Measurements from ENCODE around the gene UBC. TPM values are rescaled to one million over a fixed set of nuclear protein-coding genes. Genes with fewer than 3 reads are reported as not detected.
A peak's percentile ranks its signal among the peaks of the same experiment; 100 is the strongest.

Gene UBC
- total and polyA plus RNA-seq, 9 of the 15 experiments (the other 6 are each of a cell fraction or from before 2014, with no cell fraction given) = 533 to 1,153 (median 813) TPM

GRCh38 chr12:124940143-124940392 lies 25.6 kb upstream of the UBC start (continued):
- no peak for TF ChIP-seq KDM1A (IDR thresholded peaks at IDR 0.05)
- no peak for TF ChIP-seq ZNF134 (CRISPR knock-in tag; conservative IDR thresholded peaks at IDR 0.05)
- TF ChIP-seq, protein P1, sequence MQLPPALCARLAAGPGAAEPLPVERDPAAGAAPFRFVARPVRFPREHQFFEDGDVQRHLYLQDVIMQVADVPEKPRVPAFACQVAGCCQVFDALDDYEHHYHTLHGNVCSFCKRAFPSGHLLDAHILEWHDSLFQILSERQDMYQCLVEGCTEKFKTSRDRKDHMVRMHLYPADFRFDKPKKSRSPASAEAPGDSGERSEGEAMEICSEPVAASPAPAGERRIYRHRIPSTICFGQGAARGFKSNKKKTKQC (CRISPR knock-in tag; IDR thresholded peaks at IDR 0.05) = no peak
- TF ChIP-seq GABPB1 (CRISPR knock-in tag; IDR thresholded peaks at IDR 0.05) = no peak
- no peak for TF ChIP-seq ZBTB2 (IDR thresholded peaks at IDR 0.05)
- TF ChIP-seq PTBP1 (IDR thresholded peaks at IDR 0.05; ENCODE audit: low read depth, low read length) = no peak
- TF ChIP-seq ATF7 (IDR thresholded peaks at IDR 0.05) = no peak
- TF ChIP-seq RAD21 (CRISPR knock-in tag; conservative IDR thresholded peaks at IDR 0.05 in 1 of 2, IDR thresholded peaks at IDR 0.05 in 1 of 2) = no peak
- no peak for TF ChIP-seq FOXJ2 (tag; IDR thresholded peaks at IDR 0.05)
- TF ChIP-seq, protein P2, sequence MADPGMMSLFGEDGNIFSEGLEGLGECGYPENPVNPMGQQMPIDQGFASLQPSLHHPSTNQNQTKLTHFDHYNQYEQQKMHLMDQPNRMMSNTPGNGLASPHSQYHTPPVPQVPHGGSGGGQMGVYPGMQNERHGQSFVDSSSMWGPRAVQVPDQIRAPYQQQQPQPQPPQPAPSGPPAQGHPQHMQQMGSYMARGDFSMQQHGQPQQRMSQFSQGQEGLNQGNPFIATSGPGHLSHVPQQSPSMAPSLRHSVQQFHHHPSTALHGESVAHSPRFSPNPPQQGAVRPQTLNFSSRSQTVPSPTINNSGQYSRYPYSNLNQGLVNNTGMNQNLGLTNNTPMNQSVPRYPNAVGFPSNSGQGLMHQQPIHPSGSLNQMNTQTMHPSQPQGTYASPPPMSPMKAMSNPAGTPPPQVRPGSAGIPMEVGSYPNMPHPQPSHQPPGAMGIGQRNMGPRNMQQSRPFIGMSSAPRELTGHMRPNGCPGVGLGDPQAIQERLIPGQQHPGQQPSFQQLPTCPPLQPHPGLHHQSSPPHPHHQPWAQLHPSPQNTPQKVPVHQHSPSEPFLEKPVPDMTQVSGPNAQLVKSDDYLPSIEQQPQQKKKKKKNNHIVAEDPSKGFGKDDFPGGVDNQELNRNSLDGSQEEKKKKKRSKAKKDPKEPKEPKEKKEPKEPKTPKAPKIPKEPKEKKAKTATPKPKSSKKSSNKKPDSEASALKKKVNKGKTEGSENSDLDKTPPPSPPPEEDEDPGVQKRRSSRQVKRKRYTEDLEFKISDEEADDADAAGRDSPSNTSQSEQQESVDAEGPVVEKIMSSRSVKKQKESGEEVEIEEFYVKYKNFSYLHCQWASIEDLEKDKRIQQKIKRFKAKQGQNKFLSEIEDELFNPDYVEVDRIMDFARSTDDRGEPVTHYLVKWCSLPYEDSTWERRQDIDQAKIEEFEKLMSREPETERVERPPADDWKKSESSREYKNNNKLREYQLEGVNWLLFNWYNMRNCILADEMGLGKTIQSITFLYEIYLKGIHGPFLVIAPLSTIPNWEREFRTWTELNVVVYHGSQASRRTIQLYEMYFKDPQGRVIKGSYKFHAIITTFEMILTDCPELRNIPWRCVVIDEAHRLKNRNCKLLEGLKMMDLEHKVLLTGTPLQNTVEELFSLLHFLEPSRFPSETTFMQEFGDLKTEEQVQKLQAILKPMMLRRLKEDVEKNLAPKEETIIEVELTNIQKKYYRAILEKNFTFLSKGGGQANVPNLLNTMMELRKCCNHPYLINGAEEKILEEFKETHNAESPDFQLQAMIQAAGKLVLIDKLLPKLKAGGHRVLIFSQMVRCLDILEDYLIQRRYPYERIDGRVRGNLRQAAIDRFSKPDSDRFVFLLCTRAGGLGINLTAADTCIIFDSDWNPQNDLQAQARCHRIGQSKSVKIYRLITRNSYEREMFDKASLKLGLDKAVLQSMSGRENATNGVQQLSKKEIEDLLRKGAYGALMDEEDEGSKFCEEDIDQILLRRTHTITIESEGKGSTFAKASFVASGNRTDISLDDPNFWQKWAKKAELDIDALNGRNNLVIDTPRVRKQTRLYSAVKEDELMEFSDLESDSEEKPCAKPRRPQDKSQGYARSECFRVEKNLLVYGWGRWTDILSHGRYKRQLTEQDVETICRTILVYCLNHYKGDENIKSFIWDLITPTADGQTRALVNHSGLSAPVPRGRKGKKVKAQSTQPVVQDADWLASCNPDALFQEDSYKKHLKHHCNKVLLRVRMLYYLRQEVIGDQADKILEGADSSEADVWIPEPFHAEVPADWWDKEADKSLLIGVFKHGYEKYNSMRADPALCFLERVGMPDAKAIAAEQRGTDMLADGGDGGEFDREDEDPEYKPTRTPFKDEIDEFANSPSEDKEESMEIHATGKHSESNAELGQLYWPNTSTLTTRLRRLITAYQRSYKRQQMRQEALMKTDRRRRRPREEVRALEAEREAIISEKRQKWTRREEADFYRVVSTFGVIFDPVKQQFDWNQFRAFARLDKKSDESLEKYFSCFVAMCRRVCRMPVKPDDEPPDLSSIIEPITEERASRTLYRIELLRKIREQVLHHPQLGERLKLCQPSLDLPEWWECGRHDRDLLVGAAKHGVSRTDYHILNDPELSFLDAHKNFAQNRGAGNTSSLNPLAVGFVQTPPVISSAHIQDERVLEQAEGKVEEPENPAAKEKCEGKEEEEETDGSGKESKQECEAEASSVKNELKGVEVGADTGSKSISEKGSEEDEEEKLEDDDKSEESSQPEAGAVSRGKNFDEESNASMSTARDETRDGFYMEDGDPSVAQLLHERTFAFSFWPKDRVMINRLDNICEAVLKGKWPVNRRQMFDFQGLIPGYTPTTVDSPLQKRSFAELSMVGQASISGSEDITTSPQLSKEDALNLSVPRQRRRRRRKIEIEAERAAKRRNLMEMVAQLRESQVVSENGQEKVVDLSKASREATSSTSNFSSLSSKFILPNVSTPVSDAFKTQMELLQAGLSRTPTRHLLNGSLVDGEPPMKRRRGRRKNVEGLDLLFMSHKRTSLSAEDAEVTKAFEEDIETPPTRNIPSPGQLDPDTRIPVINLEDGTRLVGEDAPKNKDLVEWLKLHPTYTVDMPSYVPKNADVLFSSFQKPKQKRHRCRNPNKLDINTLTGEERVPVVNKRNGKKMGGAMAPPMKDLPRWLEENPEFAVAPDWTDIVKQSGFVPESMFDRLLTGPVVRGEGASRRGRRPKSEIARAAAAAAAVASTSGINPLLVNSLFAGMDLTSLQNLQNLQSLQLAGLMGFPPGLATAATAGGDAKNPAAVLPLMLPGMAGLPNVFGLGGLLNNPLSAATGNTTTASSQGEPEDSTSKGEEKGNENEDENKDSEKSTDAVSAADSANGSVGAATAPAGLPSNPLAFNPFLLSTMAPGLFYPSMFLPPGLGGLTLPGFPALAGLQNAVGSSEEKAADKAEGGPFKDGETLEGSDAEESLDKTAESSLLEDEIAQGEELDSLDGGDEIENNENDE (IDR thresholded peaks at IDR 0.05; ENCODE audit: low read depth, low read length) = no peak
- TF ChIP-seq SETDB1 (IDR thresholded peaks at IDR 0.05; ENCODE audit: low read length) = no peak
- no peak for TF ChIP-seq SAFB (IDR thresholded peaks at IDR 0.05; ENCODE audit: borderline replicate concordance, low read depth, low read length)
- peak in 1 of 2 experiments; percentile 3; a peak in 1 of 4 replicates for TF ChIP-seq MNT (conservative IDR thresholded peaks at IDR 0.05)
- TF ChIP-seq C11orf30 (IDR thresholded peaks at IDR 0.05; ENCODE audit: low read depth) = peak; percentile 28
- TF ChIP-seq KLF10 (CRISPR knock-in tag; IDR thresholded peaks at IDR 0.05) = no peak
- TF ChIP-seq ZNF408 (CRISPR knock-in tag; IDR thresholded peaks at IDR 0.05; ENCODE audit: low read depth) = no peak

All from K562 (cell line).